TTC549 (cell line): ENCODE data around the gene AKTIP.

Experiments used
- FAIRE-seq: peaks from 2 replicates; lab custom pipeline; 2012; peaks lifted over from hg19 to GRCh38; lab: Jason Lieb, UNC

Gene AKTIP

GRCh38 chr16:53476867-53477266, 26.1 kb downstream of the AKTIP start:
- no peak for FAIRE-seq

- no peak for FAIRE-seq
Measured at GRCh38 chr16:53465606-53466280, 37.3 kb downstream of the AKTIP start.

- FAIRE-seq: no peak
Measured at GRCh38 chr16:53458635-53459034, 44.4 kb downstream of the AKTIP start.

GRCh38 chr16:53457670-53458069, 45.3 kb downstream of the AKTIP start:
- FAIRE-seq: no peak

- no peak for FAIRE-seq
Measured at GRCh38 chr16:53456625-53457024, 46.4 kb downstream of the AKTIP start.

GRCh38 chr16:53453928-53454327, 49.1 kb downstream of the AKTIP start:
- FAIRE-seq: no peak

- FAIRE-seq: no peak
Measured at GRCh38 chr16:53449816-53450517, 53.0 kb downstream of the AKTIP start.

GRCh38 chr16:53446090-53446489, 56.9 kb downstream of the AKTIP start:
- no peak for FAIRE-seq

- FAIRE-seq: no peak
Measured at GRCh38 chr16:53445534-53445933, 57.5 kb downstream of the AKTIP start.
